GM12878 (cell line): Measurements from ENCODE around the gene IFNA1. TPM values are rescaled to one million over a fixed set of nuclear protein-coding genes. Genes with fewer than 3 reads are reported as not detected.
A peak's percentile ranks its signal among the peaks of the same experiment; 100 is the strongest.

Experiments
- ATAC-seq: fragments of 200-7000 bp; cut with Tn5 transposase; 3 replicates; pipeline ENCODE4 v1.9.1; 2020; ENCODE audit warnings: mild to moderate bottlenecking, moderate library complexity
- BruUV-seq: library from RNA; stranded (reverse); fragments of 400-500 nt; replicated peaks from 2 replicates; lab custom pipeline; 2021; lab: Mats Ljungman, UMichigan
- CTCF ChIA-PET: fragments of 300-600 bp; sonication (Branson Sonifier 250); formaldehyde crosslinking; extraction: SDS; loops from one replicate; lab custom pipeline; 2021; ENCODE audit warnings: inconsistent platforms; lab: Yijun Ruan, JAX
- POLR2A ChIA-PET: fragments of 350-600 bp; formaldehyde crosslinking; extraction: SDS; loops from one replicate; lab custom pipeline; 2021; ENCODE audit warnings: inconsistent platforms; lab: Charles Lee
- RAD21 ChIA-PET: fragments of 300-600 bp; sonication (Branson Sonifier 250); formaldehyde crosslinking; loops from one replicate; lab custom pipeline; 2023; ENCODE audit warnings: antibody characterized with exemption; ENCODE audit not compliant: unreplicated experiment; lab: Charles Lee
- SMC1A ChIA-PET: fragments of 300-600 bp; sonication (Branson Sonifier 250); formaldehyde crosslinking; loops from one replicate; lab custom pipeline; 2023; ENCODE audit not compliant: unreplicated experiment, uncharacterized antibody; lab: Charles Lee
- DNase-seq: peaks from one replicate; pipeline ENCODE4 v3.0.0-alpha.2; 2011; ENCODE audit warnings: low read depth, low spot score
- FAIRE-seq: peaks from 3 replicates; lab custom pipeline; 2011; peaks lifted over from hg19 to GRCh38; lab: Jason Lieb, UNC
- H2AFZ ChIP-seq: 2 replicates; pipeline ENCODE4 v1.6.0; 2011; ENCODE audit warnings: low read depth, low read length, control low read depth; ENCODE audit not compliant: control insufficient read depth
- H3K27ac ChIP-seq: 2 replicates; pipeline ENCODE4 v1.5.1; 2011; ENCODE audit warnings: control low read depth; ENCODE audit not compliant: control insufficient read depth, insufficient read depth
- H3K27me3 ChIP-seq, 2 experiments: replicated peaks in 1 of 2; 2 replicates each; pipeline versions ENCODE4 v1.6.0 to v1.6.1; 2011; ENCODE audit warnings: low read length in 1 of 2; ENCODE audit not compliant: control insufficient read depth in 2 of 2, insufficient read depth in 2 of 2
- H3K36me3 ChIP-seq, 2 experiments: 2 replicates each; pipeline ENCODE4 v1.5.1; 2011; ENCODE audit warnings: low read length in 1 of 2; ENCODE audit not compliant: control insufficient read depth in 2 of 2, insufficient read depth in 2 of 2
- H3K4me1 ChIP-seq: 2 replicates; pipeline ENCODE4 v1.6.1; 2011; ENCODE audit warnings: mild to moderate bottlenecking, low read length, moderate library complexity, mixed read lengths; ENCODE audit not compliant: control insufficient read depth, insufficient read depth
- H3K4me2 ChIP-seq: 2 replicates; pipeline ENCODE4 v1.6.0; 2011; ENCODE audit warnings: control low read depth; ENCODE audit not compliant: control insufficient read depth, insufficient read depth
- H3K4me3 ChIP-seq: fragments of 200-600 bp; sonication (generic); 2 replicates; pipeline ENCODE4 v1.5.1; 2016
- H3K79me2 ChIP-seq: 2 replicates; pipeline ENCODE4 v1.6.0; 2011; ENCODE audit warnings: low read length; ENCODE audit not compliant: control insufficient read depth, insufficient read depth
- H3K9ac ChIP-seq: 2 replicates; pipeline ENCODE4 v1.8.0; 2011; ENCODE audit warnings: low read length, control low read depth, mixed read lengths; ENCODE audit not compliant: control insufficient read depth, insufficient read depth
- H3K9me3 ChIP-seq: replicated peaks from 3 replicates; pipeline ENCODE4 v1.5.1; 2011; ENCODE audit warnings: mild to moderate bottlenecking, low read length; ENCODE audit not compliant: control insufficient read depth, insufficient read depth
- H4K20me1 ChIP-seq: 2 replicates; pipeline ENCODE4 v1.6.0; 2011; ENCODE audit not compliant: control insufficient read depth, insufficient read depth
- ATF7 ChIP-seq: fragments of 450-650 bp; IDR thresholded peaks from 2 replicates; pipeline ENCODE4 v1.6.1; 2016; ENCODE audit warnings: low read depth, mild to moderate bottlenecking
- MEF2B ChIP-seq: fragments of 450-650 bp; IDR thresholded peaks from 2 replicates; pipeline ENCODE4 v1.6.1; 2018; ENCODE audit warnings: mild to moderate bottlenecking, moderate library complexity; ENCODE audit not compliant: partially characterized antibody, poor library complexity, severe bottlenecking
- NR2C2 ChIP-seq: IDR thresholded peaks from 2 replicates; pipeline ENCODE4 v1.6.1; 2011; ENCODE audit warnings: borderline replicate concordance, low read depth; ENCODE audit not compliant: control insufficient read depth, insufficient read length
- POLR2AphosphoS5 ChIP-seq: IDR thresholded peaks from 2 replicates; pipeline ENCODE4 v1.6.1; 2011; ENCODE audit warnings: mild to moderate bottlenecking, low read length, inconsistent platforms
- SKIL ChIP-seq: fragments of 450-650 bp; IDR thresholded peaks from 2 replicates; pipeline ENCODE4 v1.6.1; 2017; ENCODE audit warnings: mild to moderate bottlenecking, low read depth, inconsistent platforms; ENCODE audit not compliant: poor library complexity, severe bottlenecking
- SP1 ChIP-seq: IDR thresholded peaks from one replicate; pipeline ENCODE4 v1.6.1; 2011; ENCODE audit warnings: low read depth, low read length
- STAT3 ChIP-seq: IDR thresholded peaks from 2 replicates; pipeline ENCODE4 v1.6.1; 2011; ENCODE audit warnings: low read depth, low read length, improper control_type of control experiment
- TBL1XR1 ChIP-seq: IDR thresholded peaks from 2 replicates; pipeline ENCODE4 v1.6.1; 2012; ENCODE audit warnings: low read depth, low read length, improper control_type of control experiment
- ZBTB11 ChIP-seq: fragments of 450-650 bp; formaldehyde crosslinking; IDR thresholded peaks from 2 replicates; pipeline ENCODE4 v1.5.0; 2022; ENCODE audit warnings: mild to moderate bottlenecking, missing genetic modification characterization
- WGBS: methylation state at CpG from one replicate; pipeline ENCODE4 v1.1.6; 2016; ENCODE audit warnings: low lambda C conversion rate; ENCODE audit not compliant: insufficient replicate concordance, insufficient coverage; ENCODE audit errors: missing lambda C conversion rate; 5-methylcytosine and 5-hydroxymethylcytosine counted together
- in situ Hi-C: fragments of 300-500 bp; cut with MboI; formaldehyde crosslinking; loops from 9 replicates; pipeline ENCODE4 v1.14.3; 2018; ENCODE audit warnings: mixed read lengths
- intact Hi-C: fragments of 100-400 bp; cut with micrococcal nuclease; formaldehyde crosslinking; loops from one replicate; pipeline ENCODE4 v1.14.2; 2022; ENCODE audit not compliant: unreplicated experiment
- polyA plus RNA-seq, 11 experiments: library from polyadenylated mRNA; depleted of rRNA in 4 of 11; unstranded in 6 of 11; stranded (reverse) in 5 of 11; fragments of >200 nt; fragmentation: Nextera tagmentation in 4 of 11; fragmentation: Illumina TruSeq in 1 of 11; extraction: Ambion mirVana in 4 of 11; extraction: Trizol in 1 of 11; gene quantifications; 1 replicate in 1 of 11; 2 replicates in 10 of 11; pipeline versions ENCODE4 v1.2.1 to v1.2.3, GENCODE V29; 2011 to 2016; ENCODE audit warnings: inconsistent platforms in 2 of 11, missing spikeins in 2 of 11, low read depth in 1 of 11
- total RNA-seq, 4 experiments: library from RNA; depleted of rRNA in 3 of 4; stranded (reverse); fragments of >200 nt in 3 of 4; fragmentation: Illumina TruSeq in 1 of 4; extraction: Trizol in 1 of 4; gene quantifications; 2 replicates each; pipeline versions ENCODE4 v1.2.1 to v1.2.3, GENCODE V29; 2013 to 2021

The IFNA1 gene
- total and polyA plus RNA-seq, 10 of the 15 experiments (the other 5 are each of a cell fraction or from before 2014, with no cell fraction given) = not detected

GRCh38 chr9:21479152-21479702, 39.0 kb downstream of the IFNA1 start:
- ChIA-PET POLR2A (no interaction called here), RAD21 (interaction anchor here (0.8 to 1.7 kb wide), 2 partner anchors 45 to 153 kb away, joined by 3 read pairs; no protein-coding TSS in a partner anchor), CTCF (no interaction called here), SMC1A (no interaction called here)
- ATAC-seq (peak; percentile 48), DNase-seq (no peak), FAIRE-seq (no peak)
- TF ChIP-seq TBL1XR1 (no peak), STAT3 (no peak), ATF7 (no peak), ZBTB11 (CRISPR knock-in tag) (no peak), SKIL (no peak), MEF2B (no peak), SP1 (no peak), NR2C2 (no peak), POLR2AphosphoS5 (no peak)
- Histone ChIP-seq H3K36me3 (no peaks in the 10 kb centered on the region), H3K9ac (no peak overlapping the region), H3K27ac (no peak overlapping the region), H3K79me2 (no peaks in the 10 kb centered on the region), H2AFZ (no peak overlapping the region), H3K4me1 (peaks cover 3% of the 10 kb centered on the region; the same call in 1 of the 2 replicates), H3K9me3 (no peaks in the 10 kb centered on the region; the same call in 2 of the 3 replicates), H3K27me3 (peaks cover 0 to 3% of the 10 kb centered on the region in 2 experiments; a peak in 1 of 4 replicates), H3K4me2 (no peak overlapping the region), H4K20me1 (no peaks in the 10 kb centered on the region), H3K4me3 (no peak overlapping the region)
- BruUV-seq = no TSS peak
- in situ Hi-C loops = no loop called here
- intact Hi-C loops = no loop called here
- 12% methylated on average over 8 of the region's 8 CpGs for WGBS
